ENCODE measurements around the gene PTPRK. TPM values are rescaled to one million over a fixed set of nuclear protein-coding genes. Genes with fewer than 3 reads are reported as not detected.
A peak's percentile ranks its signal among the peaks of the same experiment; 100 is the strongest.

Gene PTPRK
- total RNA-seq, 2 experiments from 2014 or later: 1.7 to 2.5 TPM

GRCh38 chr6:128526152-128526914 is 5.9 kb upstream of the PTPRK start:
- Mint-ChIP-seq H3K36me3 (ENCODE audit: low read depth) (no peaks in the 10 kb centered on the region), H3K27ac (no peak overlapping the region), H3K9me3 (no peaks in the 10 kb centered on the region), H3K4me1 (no peaks in the 10 kb centered on the region), H3K4me3 (no peak overlapping the region), H3K27me3 (peaks cover 33% of the 10 kb centered on the region)
- ChIA-PET POLR2A (no interaction called here), CTCF (interaction anchor here (0.7 to 1.1 kb wide), 2 partner anchors 8 to 9 kb away, joined by 3 read pairs; no protein-coding TSS in a partner anchor)
- DNase-seq: no peak

- no peak for DNase-seq
- Mint-ChIP-seq H3K4me3 (no peak overlapping the region), H3K36me3 (ENCODE audit: low read depth) (no peaks in the 10 kb centered on the region), H3K4me1 (no peaks in the 10 kb centered on the region), H3K27me3 (peaks cover 41% of the 10 kb centered on the region), H3K9me3 (no peaks in the 10 kb centered on the region), H3K27ac (no peak overlapping the region)
- ChIA-PET CTCF (interaction anchor here (1.1 kb wide), 1 partner anchor 8 kb away, joined by 3 read pairs; no protein-coding TSS in a partner anchor), POLR2A (no interaction called here)
Measured at GRCh38 chr6:128525406-128525805, 5.0 kb upstream of the PTPRK start.

- ChIA-PET POLR2A (no interaction called here), CTCF (interaction anchor here (0.6 to 1.3 kb wide), 3 partner anchors 282 to 784 kb away, joined by 3 to 4 read pairs (median 3); no protein-coding TSS in a partner anchor)
- Mint-ChIP-seq H3K4me1 (peaks cover 16% of the 10 kb centered on the region), H3K9me3 (no peaks in the 10 kb centered on the region), H3K27me3 (peaks cover 51% of the 10 kb centered on the region), H3K36me3 (ENCODE audit: low read depth) (no peaks in the 10 kb centered on the region), H3K27ac (no peak overlapping the region), H3K4me3 (peak overlapping the region; percentile 88)
- DNase-seq: no peak
Measured at GRCh38 chr6:128521282-128521632, 858 bp upstream of the PTPRK start.

DNA sequence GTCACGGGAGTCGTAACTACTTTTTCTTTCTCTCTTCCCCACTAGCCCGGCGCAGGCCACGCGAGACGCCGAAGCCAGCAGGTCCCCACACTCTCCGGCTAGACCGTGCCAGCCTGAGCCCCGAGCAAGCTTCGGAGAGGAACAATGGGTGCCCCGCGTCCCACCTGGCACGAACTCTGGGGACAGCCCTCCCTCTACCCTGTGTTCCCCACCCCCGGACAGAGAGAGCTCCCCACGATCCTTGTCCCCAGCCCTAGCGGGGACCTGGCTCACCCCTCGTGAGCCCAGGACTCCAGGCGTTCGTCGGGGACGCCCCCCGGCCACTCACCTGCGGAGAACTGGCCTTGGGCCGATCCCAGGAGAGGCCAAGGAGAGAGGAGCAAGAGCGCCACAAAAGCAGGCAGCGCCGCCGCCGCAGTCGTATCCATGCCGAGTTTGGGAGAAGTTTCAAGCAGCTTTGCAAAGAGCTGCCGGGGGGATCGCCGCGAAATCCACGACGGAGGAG is 416 bp downstream of the PTPRK start:
- Mint-ChIP-seq H3K27me3 (peaks cover 48% of the 10 kb centered on the region), H3K36me3 (ENCODE audit: low read depth) (no peaks in the 10 kb centered on the region), H3K27ac (peak overlapping the region; percentile 85), H3K4me1 (peaks cover 16% of the 10 kb centered on the region), H3K4me3 (peak overlapping the region; percentile 88), H3K9me3 (no peaks in the 10 kb centered on the region)
- peak; percentile 49 for DNase-seq
- CTCF ChIA-PET: interaction anchor here (0.5 to 1.3 kb wide), 4 partner anchors 15 to 1162 kb away, joined by 3 read pairs; no protein-coding TSS in a partner anchor
- POLR2A ChIA-PET: no interaction called here

DNA sequence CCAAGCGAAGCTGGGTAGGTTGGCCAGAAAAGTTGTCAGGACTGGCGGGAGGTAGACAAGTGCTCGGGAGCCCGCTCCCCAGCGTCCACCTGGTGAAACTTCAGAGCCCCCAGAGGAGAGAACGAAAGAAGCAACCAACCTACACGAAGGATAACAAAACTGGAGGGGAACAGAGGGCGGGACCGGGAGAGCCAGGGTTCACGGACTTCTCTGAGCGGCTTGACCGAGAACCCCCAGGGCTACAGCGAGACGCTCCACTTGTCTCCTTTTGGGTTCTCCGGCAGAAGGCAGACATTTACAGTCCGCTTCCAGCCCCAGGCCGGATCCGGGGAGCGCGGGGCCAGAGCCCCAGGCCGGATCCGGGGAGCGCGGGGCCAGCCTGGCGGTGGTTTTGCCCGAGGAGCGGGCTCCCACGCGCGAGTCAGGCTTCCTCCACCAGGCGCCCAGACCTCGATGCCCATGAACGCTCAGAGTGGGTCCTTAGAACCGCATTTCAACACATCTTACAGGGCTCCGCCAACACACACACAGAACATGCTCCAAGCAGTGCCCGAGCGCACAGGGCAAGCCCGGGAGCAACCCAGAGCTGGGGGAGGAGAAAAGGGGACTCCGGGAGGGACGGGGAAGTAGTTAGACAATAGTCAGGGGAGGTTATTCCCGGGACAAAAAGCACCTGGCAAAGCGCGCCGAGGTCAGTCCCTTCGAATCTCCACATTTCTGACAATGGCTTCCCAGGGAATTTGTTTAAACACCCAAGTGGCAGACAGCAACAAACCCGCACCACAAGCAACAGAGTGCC is 1.1 kb downstream of the PTPRK start:
- DNase-seq: peak; percentile 19
- POLR2A ChIA-PET: no interaction called here
- CTCF ChIA-PET: no interaction called here
- Mint-ChIP-seq H3K27me3 (peaks cover 48% of the 10 kb centered on the region), H3K4me1 (peaks cover 16% of the 10 kb centered on the region), H3K36me3 (ENCODE audit: low read depth) (no peaks in the 10 kb centered on the region), H3K4me3 (peak overlapping the region; percentile 88), H3K27ac (peak overlapping the region; percentile 85), H3K9me3 (no peaks in the 10 kb centered on the region)

GRCh38 chr6:128518434-128519131 is 1.8 kb downstream of the PTPRK start:
- POLR2A ChIA-PET: no interaction called here
- CTCF ChIA-PET: no interaction called here
- peak overlapping the region; percentile 88 for H3K4me3 Mint-ChIP-seq
- peak overlapping the region; percentile 15 for H3K27ac Mint-ChIP-seq
- DNase-seq: no peak
- peaks cover 47% of the 10 kb centered on the region for H3K27me3 Mint-ChIP-seq
- peaks cover 16% of the 10 kb centered on the region for H3K4me1 Mint-ChIP-seq
- no peaks in the 10 kb centered on the region for H3K36me3 Mint-ChIP-seq (ENCODE audit: low read depth)
- no peaks in the 10 kb centered on the region for H3K9me3 Mint-ChIP-seq

- ChIA-PET POLR2A (no interaction called here), CTCF (interaction anchor here (1.0 kb wide), 1 partner anchor 9 kb away, joined by 3 read pairs; no protein-coding TSS in a partner anchor)
- no peak overlapping the region for H3K4me3 Mint-ChIP-seq
- no peaks in the 10 kb centered on the region for H3K9me3 Mint-ChIP-seq
- peaks cover 35% of the 10 kb centered on the region for H3K27me3 Mint-ChIP-seq
- H3K27ac Mint-ChIP-seq: no peak overlapping the region
- no peak for DNase-seq
- H3K36me3 Mint-ChIP-seq (ENCODE audit: low read depth): no peaks in the 10 kb centered on the region
- H3K4me1 Mint-ChIP-seq: peaks cover 16% of the 10 kb centered on the region
Measured at GRCh38 chr6:128517124-128517523, 3.3 kb downstream of the PTPRK start.

DNA sequence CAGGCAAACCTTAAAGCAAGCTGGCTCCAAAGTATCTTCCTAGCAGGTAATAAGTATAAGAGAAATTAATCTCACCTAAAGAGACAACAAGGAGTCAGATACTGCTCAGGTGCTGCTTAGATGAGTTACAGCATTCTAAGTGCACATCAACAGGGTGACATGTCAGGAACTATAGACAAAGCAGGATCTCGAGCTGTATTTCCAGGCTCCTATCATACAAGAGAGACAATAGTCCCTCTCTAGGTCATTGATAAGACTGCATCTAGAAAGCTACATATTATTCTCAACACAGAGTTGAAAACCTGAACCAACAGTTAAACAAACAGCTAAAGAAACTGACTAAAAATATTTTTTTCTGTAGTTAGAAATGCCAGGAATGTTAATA is 3.9 kb downstream of the PTPRK start:
- H3K9me3 Mint-ChIP-seq: no peaks in the 10 kb centered on the region
- no peak for DNase-seq
- ChIA-PET CTCF (interaction anchor here (1.0 kb wide), 1 partner anchor 9 kb away, joined by 3 read pairs; no protein-coding TSS in a partner anchor), POLR2A (no interaction called here)
- H3K36me3 Mint-ChIP-seq (ENCODE audit: low read depth): no peaks in the 10 kb centered on the region
- H3K4me1 Mint-ChIP-seq: peaks cover 16% of the 10 kb centered on the region
- no peak overlapping the region for H3K27ac Mint-ChIP-seq
- no peak overlapping the region for H3K4me3 Mint-ChIP-seq
- peaks cover 31% of the 10 kb centered on the region for H3K27me3 Mint-ChIP-seq

GRCh38 chr6:128515550-128516513 is 4.6 kb downstream of the PTPRK start:
- CTCF ChIA-PET: no interaction called here
- H3K36me3 Mint-ChIP-seq (ENCODE audit: low read depth): no peaks in the 10 kb centered on the region
- H3K27ac Mint-ChIP-seq: no peak overlapping the region
- H3K4me3 Mint-ChIP-seq: no peak overlapping the region
- H3K4me1 Mint-ChIP-seq: peaks cover 16% of the 10 kb centered on the region
- DNase-seq: no peak
- POLR2A ChIA-PET: no interaction called here
- H3K27me3 Mint-ChIP-seq: peaks cover 26% of the 10 kb centered on the region
- no peaks in the 10 kb centered on the region for H3K9me3 Mint-ChIP-seq

- POLR2A ChIA-PET: no interaction called here
- CTCF ChIA-PET: interaction anchor here (0.5 kb wide), 1 partner anchor 43 kb away, joined by 4 read pairs; no protein-coding TSS in a partner anchor
- H3K27ac Mint-ChIP-seq: no peak overlapping the region
Measured at GRCh38 chr6:128513878-128514277, 6.5 kb downstream of the PTPRK start.

DNA sequence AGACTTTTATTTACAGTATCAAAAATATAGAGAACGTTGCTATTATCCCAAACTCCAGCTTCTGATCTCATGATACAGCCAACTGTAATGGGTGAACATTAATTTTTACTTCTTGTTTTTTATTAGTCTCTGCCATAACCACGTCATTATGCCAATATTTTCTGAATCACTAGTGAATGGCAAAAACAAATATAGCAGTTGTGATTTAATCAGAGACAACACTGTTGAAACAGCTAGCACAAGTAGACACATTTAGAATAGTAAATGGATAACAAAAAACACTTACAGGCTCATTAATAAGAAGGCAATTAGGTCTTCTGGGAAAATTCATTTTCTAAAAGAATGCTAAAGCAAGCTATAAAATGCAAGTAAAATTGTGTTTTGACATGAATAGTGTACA is 8.1 kb downstream of the PTPRK start:
- POLR2A ChIA-PET: no interaction called here
- H3K27ac Mint-ChIP-seq: no peak overlapping the region
- no peaks in the 10 kb centered on the region for H3K36me3 Mint-ChIP-seq (ENCODE audit: low read depth)
- no peak overlapping the region for H3K4me3 Mint-ChIP-seq
- H3K9me3 Mint-ChIP-seq: no peaks in the 10 kb centered on the region
- no peaks in the 10 kb centered on the region for H3K4me1 Mint-ChIP-seq
- DNase-seq: no peak
- H3K27me3 Mint-ChIP-seq: peaks cover 7% of the 10 kb centered on the region
- CTCF ChIA-PET: no interaction called here

More at GRCh38 chr6:128513878-128514277, 6.5 kb downstream of the PTPRK start:
- H3K27me3 Mint-ChIP-seq: peaks cover 19% of the 10 kb centered on the region
- peaks cover 7% of the 10 kb centered on the region for H3K4me1 Mint-ChIP-seq
- DNase-seq: no peak
- no peak overlapping the region for H3K4me3 Mint-ChIP-seq
- no peaks in the 10 kb centered on the region for H3K36me3 Mint-ChIP-seq (ENCODE audit: low read depth)
- H3K9me3 Mint-ChIP-seq: no peaks in the 10 kb centered on the region

DNA sequence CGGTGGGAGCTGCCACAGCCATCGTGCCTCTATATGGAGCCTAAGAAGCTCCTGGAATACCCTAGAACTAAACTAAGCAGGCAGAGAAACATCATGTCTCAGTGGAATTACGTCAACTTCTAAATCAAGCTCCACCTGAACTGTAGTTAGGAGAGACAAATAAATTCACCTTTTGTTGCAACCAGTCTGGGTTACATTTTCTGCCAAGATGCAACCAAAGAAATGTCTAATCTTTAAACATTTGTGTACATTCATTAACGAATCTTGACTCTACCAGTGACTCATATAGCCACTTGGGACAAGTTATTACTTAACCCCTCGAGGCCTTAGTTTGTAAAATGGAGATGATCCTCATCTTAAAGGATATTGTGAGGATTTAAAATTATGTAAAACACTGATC is 8.9 kb downstream of the PTPRK start:
- no peak for DNase-seq
- no peaks in the 10 kb centered on the region for H3K4me1 Mint-ChIP-seq
- no peaks in the 10 kb centered on the region for H3K9me3 Mint-ChIP-seq
- peaks cover 3% of the 10 kb centered on the region for H3K27me3 Mint-ChIP-seq
- POLR2A ChIA-PET: no interaction called here
- H3K36me3 Mint-ChIP-seq (ENCODE audit: low read depth): no peaks in the 10 kb centered on the region
- CTCF ChIA-PET: no interaction called here
- no peak overlapping the region for H3K4me3 Mint-ChIP-seq
- no peak overlapping the region for H3K27ac Mint-ChIP-seq

All from activated CD4-positive, alpha-beta T cell treated with anti-CD3 and anti-CD28 coated beads, Interleukin-2, amount 10 ng/mL, durations not matched to agents 7 days and 5 days (primary cell).